Fibroblast of the aortic adventitia (primary cell): ENCODE measurements around the gene CYTIP. TPM values are rescaled to one million over a fixed set of nuclear protein-coding genes. Genes with fewer than 3 reads are reported as not detected.

Experiments used
- DNase-seq: peaks from one replicate; pipeline ENCODE4 v3.0.0-alpha.2; 2010; ENCODE audit warnings: low read depth
- H3K4me3 ChIP-seq: 2 replicates; pipeline ENCODE4 v1.5.1; 2011; ENCODE audit warnings: low read depth, mild to moderate bottlenecking, control low read depth, low read length, moderate library complexity
- CTCF ChIP-seq: IDR thresholded peaks from 2 replicates; pipeline ENCODE4 v1.5.1; 2011; ENCODE audit warnings: mild to moderate bottlenecking, low read length, control low read depth, inconsistent platforms; ENCODE audit not compliant: insufficient read depth
- total RNA-seq: library from RNA; depleted of rRNA; stranded (reverse); fragments of >200 nt; gene quantifications from 2 replicates; pipeline ENCODE4 v1.2.3, GENCODE V29; 2012; ENCODE audit warnings: low replicate concordance

The CYTIP gene
- total RNA-seq, 1 donor = 1.4 TPM

- DNase-seq = no peak
- H3K4me3 ChIP-seq = no peak overlapping the region
- TF ChIP-seq CTCF = no peak
These were observed 21.7 kb upstream of the CYTIP start for GRCh38 chr2:157465554-157465953.

- TF ChIP-seq CTCF = no peak
- no peak for DNase-seq
- no peak overlapping the region for H3K4me3 ChIP-seq
These were observed 19.1 kb upstream of the CYTIP start for GRCh38 chr2:157463002-157463401.

GRCh38 chr2:157460897-157461296, 17.0 kb upstream of the CYTIP start:
- H3K4me3 ChIP-seq = no peak overlapping the region
- TF ChIP-seq CTCF = no peak
- peak; percentile 57 for DNase-seq

GRCh38 chr2:157460384-157460837, 16.5 kb upstream of the CYTIP start:
- no peak overlapping the region for H3K4me3 ChIP-seq
- no peak for DNase-seq
- TF ChIP-seq CTCF = no peak

- DNase-seq = no peak
These were observed 15.6 kb upstream of the CYTIP start for GRCh38 chr2:157459486-157459885.

GRCh38 chr2:157447741-157448140, 3.9 kb upstream of the CYTIP start:
- TF ChIP-seq CTCF = no peak
- DNase-seq = no peak
- H3K4me3 ChIP-seq = no peak overlapping the region

More at GRCh38 chr2:157459486-157459885, 15.6 kb upstream of the CYTIP start:
- TF ChIP-seq CTCF = no peak
- H3K4me3 ChIP-seq = no peak overlapping the region

GRCh38 chr2:157447031-157447430, 3.1 kb upstream of the CYTIP start:
- no peak for TF ChIP-seq CTCF
- DNase-seq = no peak
- H3K4me3 ChIP-seq = no peak overlapping the region
